Ascending aorta (tissue), 2 donors: ENCODE results near the gene CCR5. TPM values are rescaled to one million over a fixed set of nuclear protein-coding genes. Genes with fewer than 3 reads are reported as not detected.

Source experiments
- DNase-seq, 2 donors: peaks; one replicate each; pipeline ENCODE4 v3.0.0-alpha.2; 2019; ENCODE audit warnings: low spot score in 2 of 2
- H3K27ac ChIP-seq, 2 donors: fragments of 200-600 bp; sonication (generic); one replicate each; pipeline ENCODE4 v1.5.1; 2016 to 2017; ENCODE audit warnings: mild to moderate bottlenecking in 1 of 2
- H3K27me3 ChIP-seq: fragments of 200-600 bp; sonication (generic); one replicate; pipeline ENCODE4 v1.5.1; 2017
- H3K36me3 ChIP-seq, 2 donors: fragments of 200-600 bp; sonication (generic); one replicate each; pipeline ENCODE4 v1.5.1; 2016
- H3K4me1 ChIP-seq, 2 donors: fragments of 200-600 bp; sonication (generic); one replicate each; pipeline ENCODE4 v1.5.1; 2016 to 2017; ENCODE audit warnings: mild to moderate bottlenecking in 1 of 2
- H3K4me3 ChIP-seq, 2 donors: fragments of 200-600 bp; sonication (generic); one replicate each; pipeline ENCODE4 v1.5.1; 2016 to 2017; ENCODE audit warnings: mild to moderate bottlenecking in 1 of 2
- H3K9me3 ChIP-seq, 2 donors: fragments of 200-600 bp; sonication (generic); one replicate each; pipeline ENCODE4 v1.5.1; 2016
- CTCF ChIP-seq, 3 experiments: fragments of 200-600 bp in 2 of 3; fragments of 450-650 bp in 1 of 3; sonication (generic) in 2 of 3; IDR thresholded peaks; one replicate each; pipeline ENCODE4 v1.5.1; 2016 to 2019; ENCODE audit warnings: antibody characterized with exemption in 3 of 3, mild to moderate bottlenecking in 1 of 3, moderate library complexity in 1 of 3
- intact Hi-C: fragments of 100-400 bp; cut with DNase I; formaldehyde crosslinking; loops from one replicate; pipeline ENCODE4 v1.15.1; 2023
- total RNA-seq: library from RNA; depleted of rRNA; stranded (reverse); fragments of >200 nt; gene quantifications from one replicate; pipeline ENCODE4 v1.1.0, GENCODE V29; 2016

CCR5 gene
- total RNA-seq, 1 donor from 2014 or later, result not detected

- intact Hi-C loops, result no loop called here
- DNase-seq, result no peak
- Histone ChIP-seq H3K27me3 (no peaks in the 10 kb centered on the region), H3K36me3 (no peaks in the 10 kb centered on the region), H3K27ac (no peak overlapping the region), H3K4me3 (no peak overlapping the region), H3K4me1 (no peaks in the 10 kb centered on the region), H3K9me3 (no peaks in the 10 kb centered on the region)
- no peak for TF ChIP-seq CTCF (IDR thresholded peaks at IDR 0.05)
These were observed 24.5 kb downstream of the CCR5 start for GRCh38 chr3:46395210-46395661.

GRCh38 chr3:46395766-46396530, 25.2 kb downstream of the CCR5 start:
- H3K27me3 ChIP-seq, result no peaks in the 10 kb centered on the region
- H3K4me1 ChIP-seq, result no peaks in the 10 kb centered on the region
- H3K9me3 ChIP-seq, result no peaks in the 10 kb centered on the region
- no peak for TF ChIP-seq CTCF (IDR thresholded peaks at IDR 0.05)
- DNase-seq, result no peak
- intact Hi-C loops, result no loop called here
- no peaks in the 10 kb centered on the region for H3K36me3 ChIP-seq
- H3K27ac ChIP-seq, result no peak overlapping the region
- no peak overlapping the region for H3K4me3 ChIP-seq

- DNase-seq, result no peak
- Histone ChIP-seq H3K27ac (no peak overlapping the region), H3K36me3 (no peaks in the 10 kb centered on the region), H3K4me1 (no peaks in the 10 kb centered on the region), H3K4me3 (no peak overlapping the region), H3K27me3 (no peaks in the 10 kb centered on the region), H3K9me3 (no peaks in the 10 kb centered on the region)
- no peak for TF ChIP-seq CTCF (IDR thresholded peaks at IDR 0.05)
- intact Hi-C loops, result no loop called here
These were observed 26.4 kb downstream of the CCR5 start for GRCh38 chr3:46397111-46397510.

- H3K27me3 ChIP-seq, result no peaks in the 10 kb centered on the region
- no peak for TF ChIP-seq CTCF (IDR thresholded peaks at IDR 0.05)
- no peaks in the 10 kb centered on the region for H3K4me1 ChIP-seq
- intact Hi-C loops, result no loop called here
- no peaks in the 10 kb centered on the region for H3K9me3 ChIP-seq
- no peak for DNase-seq
- H3K4me3 ChIP-seq, result no peak overlapping the region
- H3K36me3 ChIP-seq, result no peaks in the 10 kb centered on the region
- no peak overlapping the region for H3K27ac ChIP-seq
These were observed 27.6 kb downstream of the CCR5 start for GRCh38 chr3:46398186-46398955.

GRCh38 chr3:46399098-46399497, 28.4 kb downstream of the CCR5 start:
- no peaks in the 10 kb centered on the region for H3K9me3 ChIP-seq
- H3K27me3 ChIP-seq, result no peaks in the 10 kb centered on the region
- TF ChIP-seq CTCF (IDR thresholded peaks at IDR 0.05), result no peak
- no peak overlapping the region for H3K27ac ChIP-seq
- intact Hi-C loops, result no loop called here
- no peak overlapping the region for H3K4me3 ChIP-seq
- H3K4me1 ChIP-seq, result no peaks in the 10 kb centered on the region
- no peaks in the 10 kb centered on the region for H3K36me3 ChIP-seq
- DNase-seq, result no peak
